AG04450 (cell line): ENCODE results near the gene GATB. TPM values are rescaled to one million over a fixed set of nuclear protein-coding genes. Genes with fewer than 3 reads are reported as not detected.

ENCODE experiments used
- CTCF ChIA-PET: fragments of 300-600, 350-600 bp; formaldehyde crosslinking; extraction: SDS; loops from one replicate; lab custom pipeline; 2022; ENCODE audit warnings: antibody characterized with exemption, inconsistent platforms; lab: Charles Lee
- POLR2A ChIA-PET: fragments of 350-600 bp; formaldehyde crosslinking; extraction: SDS; loops from one replicate; lab custom pipeline; 2021; ENCODE audit warnings: antibody characterized with exemption, inconsistent platforms; lab: Yijun Ruan, JAX
- DNase-seq: peaks from one replicate; pipeline ENCODE4 v3.0.0-alpha.2; 2011; ENCODE audit warnings: low read depth, low spot score
- H3K27ac ChIP-seq: one replicate; pipeline ENCODE4 v1.5.1; 2012; ENCODE audit warnings: low read depth, low read length, control low read depth
- H3K27me3 ChIP-seq: one replicate; pipeline ENCODE4 v1.6.0; 2012; ENCODE audit warnings: low read length; ENCODE audit not compliant: control insufficient read depth, insufficient read depth
- H3K4me3 ChIP-seq: 2 replicates; pipeline ENCODE4 v1.5.1; 2011; ENCODE audit warnings: mild to moderate bottlenecking, low read depth, low read length, control low read depth
- H3K9me3 ChIP-seq: 2 replicates; pipeline ENCODE4 v1.5.1; 2012; ENCODE audit warnings: low read length; ENCODE audit not compliant: control insufficient read depth, insufficient read depth
- CTCF ChIP-seq: IDR thresholded peaks from 2 replicates; pipeline ENCODE4 v1.5.1; 2011; ENCODE audit warnings: low read depth, low read length, control low read depth, inconsistent platforms
- polyA plus RNA-seq: library from polyadenylated mRNA; depleted of rRNA; stranded (reverse); fragments of >200 nt; gene quantifications from 2 replicates; pipeline ENCODE4 v1.2.3, GENCODE V29; 2011

GATB gene
- polyA plus RNA-seq, 1 experiment: 28.0 TPM

GRCh38 chr4:151624626-151625565 lies 135.9 kb downstream of the GATB start:
- DNase-seq: no peak

More at GRCh38 chr4:151624626-151625565, 135.9 kb downstream of the GATB start:
- H3K27ac ChIP-seq: no peak overlapping the region
- POLR2A ChIA-PET: no interaction called here
- CTCF ChIA-PET: interaction anchor here (1.0 kb wide), 1 partner anchor 12 kb away, joined by 3 read pairs; no protein-coding TSS in a partner anchor
- peaks cover 6% of the 10 kb centered on the region for H3K27me3 ChIP-seq
- H3K4me3 ChIP-seq: no peak overlapping the region
- H3K9me3 ChIP-seq: no peaks in the 10 kb centered on the region
- TF ChIP-seq CTCF: no peak
